ENCODE data around the gene ZEB1.

DNA sequence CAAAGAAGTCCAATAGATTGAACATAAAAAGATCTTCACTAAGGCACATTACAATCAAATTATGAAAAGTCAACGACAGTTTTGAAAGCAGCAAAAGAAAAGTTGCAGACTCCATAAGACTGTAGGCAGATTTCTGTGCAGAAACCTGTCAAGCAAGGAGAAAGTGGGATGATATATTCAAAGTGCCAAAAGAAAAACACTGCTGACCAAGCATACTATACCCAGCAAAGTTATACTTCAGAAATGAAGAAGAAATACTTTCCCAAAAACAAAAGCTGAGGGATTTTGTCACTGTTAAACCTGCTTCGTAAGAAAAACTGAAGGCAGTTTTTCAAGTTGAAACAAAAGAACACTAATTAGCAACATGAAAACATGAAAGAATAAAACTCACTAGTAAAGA lies 145.5 kb downstream of the ZEB1 start:
- TF ChIP-seq POLR2A (IDR thresholded peaks at IDR 0.05), result no peak
- TF ChIP-seq, protein P1, sequence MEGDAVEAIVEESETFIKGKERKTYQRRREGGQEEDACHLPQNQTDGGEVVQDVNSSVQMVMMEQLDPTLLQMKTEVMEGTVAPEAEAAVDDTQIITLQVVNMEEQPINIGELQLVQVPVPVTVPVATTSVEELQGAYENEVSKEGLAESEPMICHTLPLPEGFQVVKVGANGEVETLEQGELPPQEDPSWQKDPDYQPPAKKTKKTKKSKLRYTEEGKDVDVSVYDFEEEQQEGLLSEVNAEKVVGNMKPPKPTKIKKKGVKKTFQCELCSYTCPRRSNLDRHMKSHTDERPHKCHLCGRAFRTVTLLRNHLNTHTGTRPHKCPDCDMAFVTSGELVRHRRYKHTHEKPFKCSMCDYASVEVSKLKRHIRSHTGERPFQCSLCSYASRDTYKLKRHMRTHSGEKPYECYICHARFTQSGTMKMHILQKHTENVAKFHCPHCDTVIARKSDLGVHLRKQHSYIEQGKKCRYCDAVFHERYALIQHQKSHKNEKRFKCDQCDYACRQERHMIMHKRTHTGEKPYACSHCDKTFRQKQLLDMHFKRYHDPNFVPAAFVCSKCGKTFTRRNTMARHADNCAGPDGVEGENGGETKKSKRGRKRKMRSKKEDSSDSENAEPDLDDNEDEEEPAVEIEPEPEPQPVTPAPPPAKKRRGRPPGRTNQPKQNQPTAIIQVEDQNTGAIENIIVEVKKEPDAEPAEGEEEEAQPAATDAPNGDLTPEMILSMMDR (IDR thresholded peaks at IDR 0.05), result no peak
- TF ChIP-seq EP300 (IDR thresholded peaks at IDR 0.05), result no peak
- TF ChIP-seq POLR2AphosphoS5 (IDR thresholded peaks at IDR 0.05), result no peak

All from sigmoid colon (tissue), 4 donors.